Skeletal muscle cell (primary cell): ENCODE data around the gene HK3.

ENCODE experiments used
- DNase-seq: peaks from one replicate; pipeline ENCODE4 v3.0.0-alpha.2; 2010; ENCODE audit warnings: low read depth
- H3K4me3 ChIP-seq: 2 replicates; pipeline ENCODE4 v1.5.1; 2011; ENCODE audit warnings: low read depth, mild to moderate bottlenecking, control low read depth, low read length, moderate library complexity

Gene HK3

DNA sequence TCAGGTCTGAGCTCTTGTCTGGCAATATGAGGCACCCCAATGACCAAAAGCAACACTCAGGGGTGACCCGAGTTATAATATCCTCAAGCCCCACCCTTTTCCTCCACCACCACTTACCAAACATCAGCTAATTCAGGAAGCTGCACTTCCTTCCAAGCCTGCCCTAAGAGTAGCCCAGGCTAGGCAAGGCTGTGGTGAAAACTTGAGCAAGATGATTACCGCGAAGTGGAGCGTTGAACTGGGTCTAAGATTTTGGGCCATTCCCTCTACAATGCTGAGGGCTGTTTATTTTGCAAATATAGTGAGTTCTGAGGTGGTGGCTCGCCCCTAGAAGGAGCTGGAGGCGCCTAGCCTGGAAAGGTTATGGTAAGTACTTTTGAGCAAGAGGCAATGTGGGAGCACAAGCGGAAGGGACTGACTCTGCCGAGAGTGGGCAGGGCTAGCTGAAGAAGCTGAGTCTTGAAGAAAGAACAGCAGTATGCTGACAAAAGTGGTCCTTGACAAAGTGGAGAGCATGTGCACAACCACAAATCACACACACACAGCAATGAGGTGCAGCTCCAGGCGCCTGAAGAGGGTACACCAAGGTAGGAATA, at the start of gene HK3:
Gene HK3 (minus strand): TSS at position 51 of the 596 bp plus-strand sequence. CDS start 3,187 bp downstream, outside the sequence.
- no peak for DNase-seq
- H3K4me3 ChIP-seq, result no peak within 1 kb of the TSS

DNA sequence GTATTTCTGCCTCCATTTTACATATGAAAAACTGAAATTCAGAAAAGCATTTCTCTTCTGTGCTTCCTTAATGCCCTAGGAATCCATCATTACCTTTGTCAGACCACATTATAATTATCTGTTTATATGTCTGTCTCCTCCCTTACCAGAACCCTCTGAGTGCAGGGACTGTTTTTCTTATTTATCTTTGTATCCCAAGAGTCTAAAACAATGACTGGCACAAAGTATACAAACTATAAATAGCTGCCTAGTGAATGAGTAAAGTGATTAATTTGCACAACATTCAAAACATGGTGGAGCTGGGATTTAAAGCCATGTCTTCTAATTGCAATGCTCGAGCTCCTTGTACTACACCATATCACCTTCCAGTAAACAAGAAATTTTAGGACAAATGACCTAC, 49.3 kb upstream of the HK3 start:
- no peak overlapping the region for H3K4me3 ChIP-seq
- DNase-seq, result no peak

GRCh38 chr5:176947847-176948246, 48.7 kb upstream of the HK3 start:
- no peak overlapping the region for H3K4me3 ChIP-seq
- no peak for DNase-seq

DNA sequence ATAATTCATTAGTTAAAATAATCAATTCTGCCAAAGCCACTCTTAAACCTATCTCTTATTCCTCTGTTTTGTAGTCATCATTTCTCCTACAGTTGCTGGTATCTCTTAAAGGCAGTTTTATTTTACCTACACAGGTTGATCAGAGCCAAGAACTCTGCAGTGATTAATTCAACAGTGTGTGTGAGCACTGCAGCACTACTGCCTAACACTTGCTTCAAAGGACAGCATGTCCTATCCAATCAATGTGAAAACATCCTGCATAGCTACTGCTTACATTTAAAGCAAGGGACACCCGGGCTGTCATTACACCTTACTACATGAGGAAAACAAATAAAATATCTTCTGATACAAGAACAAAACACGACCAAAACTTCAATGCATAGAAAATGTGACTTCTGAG, 45.1 kb upstream of the HK3 start:
- no peak overlapping the region for H3K4me3 ChIP-seq
- DNase-seq, result no peak

GRCh38 chr5:176943816-176944215, 44.7 kb upstream of the HK3 start:
- DNase-seq, result no peak
- H3K4me3 ChIP-seq, result no peak overlapping the region

- no peak overlapping the region for H3K4me3 ChIP-seq
- DNase-seq, result no peak
Measured at GRCh38 chr5:176941951-176942350, 42.8 kb upstream of the HK3 start.

DNA sequence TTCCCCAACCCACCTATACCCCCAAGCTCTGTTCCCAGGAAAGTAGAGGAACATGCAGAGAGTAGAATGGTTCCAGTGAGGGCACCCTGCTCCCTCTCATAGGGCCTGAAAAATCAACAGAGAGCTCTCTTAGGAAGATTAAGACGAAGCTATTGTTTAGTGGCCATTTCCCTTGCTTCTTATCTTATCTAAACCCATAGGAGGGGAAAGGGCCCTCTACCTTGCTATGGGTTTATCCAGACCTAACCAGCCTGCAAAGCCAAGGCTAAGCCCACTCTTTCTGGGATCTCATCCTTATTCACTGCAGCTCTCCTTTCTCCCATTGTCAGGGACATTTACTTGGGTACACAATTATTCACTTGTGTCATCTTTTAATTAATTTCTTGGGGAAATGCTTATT, 39.3 kb upstream of the HK3 start:
- no peak for DNase-seq
- no peak overlapping the region for H3K4me3 ChIP-seq

GRCh38 chr5:176935017-176935416, 35.9 kb upstream of the HK3 start:
- no peak for DNase-seq
- no peak overlapping the region for H3K4me3 ChIP-seq

- no peak overlapping the region for H3K4me3 ChIP-seq
- no peak for DNase-seq
Measured at GRCh38 chr5:176934309-176934930, 35.3 kb upstream of the HK3 start.

GRCh38 chr5:176929654-176930053, 30.5 kb upstream of the HK3 start:
- H3K4me3 ChIP-seq, result no peak overlapping the region
- no peak for DNase-seq

- no peak overlapping the region for H3K4me3 ChIP-seq
- DNase-seq, result no peak
Measured at GRCh38 chr5:176927562-176927961, 28.4 kb upstream of the HK3 start.

- no peak for DNase-seq
- no peak overlapping the region for H3K4me3 ChIP-seq
Measured at GRCh38 chr5:176922817-176923216, 23.7 kb upstream of the HK3 start.

- no peak overlapping the region for H3K4me3 ChIP-seq
- no peak for DNase-seq
Measured at GRCh38 chr5:176921714-176922113, 22.6 kb upstream of the HK3 start.

DNA sequence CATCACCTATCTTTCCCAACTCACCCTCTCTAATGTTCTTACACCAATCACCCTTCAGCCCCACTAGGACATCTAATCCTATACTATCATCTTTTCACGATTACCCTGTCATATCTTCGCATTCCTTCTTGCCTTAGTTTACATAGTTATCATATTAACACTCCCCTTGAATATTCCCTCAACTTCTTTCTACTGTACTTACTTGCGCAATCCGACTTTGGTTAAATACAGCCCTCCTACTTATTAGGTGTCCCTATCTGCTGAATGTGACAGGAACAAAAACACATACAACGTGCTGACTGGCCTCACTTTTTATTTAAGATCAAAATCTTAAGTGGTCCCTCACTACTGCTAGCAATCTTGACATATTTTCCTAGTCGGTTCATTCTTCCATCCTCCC, 19.5 kb upstream of the HK3 start:
- no peak for DNase-seq
- H3K4me3 ChIP-seq, result no peak overlapping the region

DNA sequence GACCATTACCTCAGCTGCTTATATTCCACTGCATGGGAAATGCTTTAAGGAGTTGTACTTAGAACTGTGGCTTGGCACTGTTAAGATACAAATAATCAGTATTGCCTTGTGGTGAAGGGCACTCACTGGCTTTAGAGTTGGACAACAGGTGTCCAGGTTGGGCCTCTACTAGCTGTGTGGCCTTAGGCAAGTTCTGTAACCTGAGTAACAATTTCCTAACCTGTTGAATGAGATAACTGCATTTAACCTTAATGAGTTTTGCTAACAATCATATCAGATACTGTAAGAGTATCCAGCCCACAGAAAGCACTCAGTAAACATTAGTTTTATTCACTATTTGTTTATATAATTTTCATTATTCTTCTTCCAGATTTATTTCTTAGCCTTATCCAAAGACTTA, 17.2 kb upstream of the HK3 start:
- DNase-seq, result no peak

DNA sequence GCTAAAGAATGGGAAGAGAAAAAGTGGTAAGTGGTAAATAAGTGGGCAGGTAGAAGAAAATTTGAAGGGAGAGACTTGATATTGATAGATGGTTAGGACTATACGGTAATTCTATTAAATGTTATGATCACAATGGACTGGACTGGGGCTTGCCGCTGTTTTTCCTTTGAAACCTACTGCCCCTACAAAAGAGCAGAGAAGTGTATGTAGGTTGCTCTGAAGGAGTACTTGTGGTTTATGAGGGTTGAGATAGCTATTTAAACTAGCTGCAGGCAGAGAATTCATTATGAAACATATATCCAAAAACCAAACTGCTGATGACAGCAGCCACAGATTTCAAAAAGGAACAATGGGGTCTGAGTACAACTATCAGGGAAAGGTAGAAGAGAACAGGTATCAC, 16.8 kb upstream of the HK3 start:
- no peak overlapping the region for H3K4me3 ChIP-seq
- DNase-seq, result no peak

More for the DNA sequence above, 17.2 kb upstream of the HK3 start:
- H3K4me3 ChIP-seq, result no peak overlapping the region

- H3K4me3 ChIP-seq, result no peak overlapping the region
- DNase-seq, result no peak
Measured at GRCh38 chr5:176912115-176912514, 13.0 kb upstream of the HK3 start.

GRCh38 chr5:176908675-176909368, 9.7 kb upstream of the HK3 start:
- no peak for DNase-seq
- H3K4me3 ChIP-seq, result no peak overlapping the region

- no peak for DNase-seq
- H3K4me3 ChIP-seq, result no peak overlapping the region
Measured at GRCh38 chr5:176906796-176907195, 7.7 kb upstream of the HK3 start.

- H3K4me3 ChIP-seq, result no peak overlapping the region
- DNase-seq, result no peak
Measured at GRCh38 chr5:176906126-176906525, 7.0 kb upstream of the HK3 start.

GRCh38 chr5:176904276-176904675, 5.1 kb upstream of the HK3 start:
- no peak for DNase-seq

More at GRCh38 chr5:176904276-176904675, 5.1 kb upstream of the HK3 start:
- H3K4me3 ChIP-seq, result no peak overlapping the region
